Measurements from ENCODE around the gene ZNF521. TPM values are rescaled to one million over a fixed set of nuclear protein-coding genes. Genes with fewer than 3 reads are reported as not detected.

ZNF521 gene
- total RNA-seq, 1 donor from 2014 or later: 10.3 TPM

- no peak for TF ChIP-seq CTCF (IDR thresholded peaks at IDR 0.05; ENCODE audit: borderline replicate concordance)
- H3K36me3 ChIP-seq: no peaks in the 10 kb centered on the region
- H3K27me3 ChIP-seq (ENCODE audit: low read depth): no peaks in the 10 kb centered on the region
- intact Hi-C loops (cut with micrococcal nuclease): no loop called here
- H3K4me3 ChIP-seq: no peak overlapping the region
- H3K27ac ChIP-seq (replicated peaks): no peak overlapping the region
- no peaks in the 10 kb centered on the region for H3K9me3 ChIP-seq (replicated peaks)
- H3K4me1 ChIP-seq: peaks cover 43% of the 10 kb centered on the region
- DNase-seq: no peak
Measured at GRCh38 chr18:25313268-25313667, 38.7 kb downstream of the ZNF521 start.

- Histone ChIP-seq H3K9me3 (replicated peaks) (no peaks in the 10 kb centered on the region), H3K27me3 (ENCODE audit: low read depth) (no peaks in the 10 kb centered on the region), H3K4me3 (no peak overlapping the region), H3K27ac (replicated peaks) (no peak overlapping the region), H3K36me3 (no peaks in the 10 kb centered on the region), H3K4me1 (peaks cover 43% of the 10 kb centered on the region)
- no peak for DNase-seq
- TF ChIP-seq CTCF (IDR thresholded peaks at IDR 0.05; ENCODE audit: borderline replicate concordance): peak; percentile 39
- intact Hi-C loops (cut with micrococcal nuclease): no loop called here
Measured at GRCh38 chr18:25310045-25310444, 41.9 kb downstream of the ZNF521 start.

- H3K4me1 ChIP-seq: peaks cover 39% of the 10 kb centered on the region
- no peaks in the 10 kb centered on the region for H3K27me3 ChIP-seq (ENCODE audit: low read depth)
- H3K36me3 ChIP-seq: no peaks in the 10 kb centered on the region
- no peaks in the 10 kb centered on the region for H3K9me3 ChIP-seq (replicated peaks)
- H3K27ac ChIP-seq (replicated peaks): no peak overlapping the region
- DNase-seq: no peak
- intact Hi-C loops (cut with micrococcal nuclease): no loop called here
- H3K4me3 ChIP-seq: no peak overlapping the region
- no peak for TF ChIP-seq CTCF (IDR thresholded peaks at IDR 0.05; ENCODE audit: borderline replicate concordance)
Measured at GRCh38 chr18:25308381-25308780, 43.6 kb downstream of the ZNF521 start.

- intact Hi-C loops (cut with micrococcal nuclease): no loop called here
- Histone ChIP-seq H3K27ac (replicated peaks) (no peak overlapping the region), H3K27me3 (ENCODE audit: low read depth) (no peaks in the 10 kb centered on the region), H3K36me3 (no peaks in the 10 kb centered on the region), H3K9me3 (replicated peaks) (no peaks in the 10 kb centered on the region), H3K4me1 (peaks cover 39% of the 10 kb centered on the region), H3K4me3 (no peak overlapping the region)
- no peak for DNase-seq
- TF ChIP-seq CTCF (IDR thresholded peaks at IDR 0.05; ENCODE audit: borderline replicate concordance): no peak
Measured at GRCh38 chr18:25307192-25307591, 44.8 kb downstream of the ZNF521 start.

GRCh38 chr18:25306671-25307070 lies 45.3 kb downstream of the ZNF521 start:
- intact Hi-C loops (cut with micrococcal nuclease): no loop called here
- TF ChIP-seq CTCF (IDR thresholded peaks at IDR 0.05; ENCODE audit: borderline replicate concordance): no peak

GRCh38 chr18:25305584-25305983 lies 46.4 kb downstream of the ZNF521 start:
- H3K9me3 ChIP-seq (replicated peaks): no peaks in the 10 kb centered on the region
- no peak overlapping the region for H3K27ac ChIP-seq (replicated peaks)
- no peak for DNase-seq
- no peak for TF ChIP-seq CTCF (IDR thresholded peaks at IDR 0.05; ENCODE audit: borderline replicate concordance)
- H3K36me3 ChIP-seq: no peaks in the 10 kb centered on the region
- no peaks in the 10 kb centered on the region for H3K27me3 ChIP-seq (ENCODE audit: low read depth)
- peaks cover 28% of the 10 kb centered on the region for H3K4me1 ChIP-seq
- no peak overlapping the region for H3K4me3 ChIP-seq
- intact Hi-C loops (cut with micrococcal nuclease): no loop called here

More at GRCh38 chr18:25306671-25307070, 45.3 kb downstream of the ZNF521 start:
- Histone ChIP-seq H3K9me3 (replicated peaks) (no peaks in the 10 kb centered on the region), H3K27me3 (ENCODE audit: low read depth) (no peaks in the 10 kb centered on the region), H3K4me3 (no peak overlapping the region), H3K4me1 (peaks cover 35% of the 10 kb centered on the region), H3K27ac (replicated peaks) (no peak overlapping the region), H3K36me3 (no peaks in the 10 kb centered on the region)
- no peak for DNase-seq

Measured in left ventricle myocardium inferior (tissue), 1 donor.